H9 (cell line): ENCODE measurements around the gene DYNLT2B. TPM values are rescaled to one million over a fixed set of nuclear protein-coding genes. Genes with fewer than 3 reads are reported as not detected.

Source experiments
- DNase-seq: peaks from one replicate; pipeline ENCODE4 v3.0.0-alpha.2; 2017
- H2AFZ ChIP-seq: one replicate; pipeline ENCODE4 v1.6.1; 2013; ENCODE audit warnings: mild to moderate bottlenecking, low read length, control low read depth, moderate library complexity
- H2AK5ac ChIP-seq: 2 replicates; pipeline ENCODE4 v1.6.1; 2013; ENCODE audit warnings: low read length, control low read depth, mixed read lengths; ENCODE audit not compliant: insufficient read length
- H2BK120ac ChIP-seq: one replicate; pipeline ENCODE4 v1.6.1; 2013; ENCODE audit warnings: low read depth, mild to moderate bottlenecking, low read length, control low read depth, inconsistent platforms; ENCODE audit not compliant: poor library complexity, severe bottlenecking
- H2BK12ac ChIP-seq: 2 replicates; pipeline ENCODE4 v1.6.1; 2013; ENCODE audit warnings: low read length, control low read depth, mixed read lengths, low read depth; ENCODE audit not compliant: insufficient read length
- H2BK15ac ChIP-seq: 2 replicates; pipeline ENCODE4 v1.6.1; 2013; ENCODE audit warnings: low read depth, low read length, control low read depth
- H2BK20ac ChIP-seq: one replicate; pipeline ENCODE4 v1.6.1; 2013; ENCODE audit warnings: low read depth, mild to moderate bottlenecking, low read length, control low read depth, inconsistent platforms; ENCODE audit not compliant: poor library complexity, severe bottlenecking
- H2BK5ac ChIP-seq: 2 replicates; pipeline ENCODE4 v1.6.1; 2013; ENCODE audit warnings: low read length, control low read depth, mixed read lengths; ENCODE audit not compliant: insufficient read length
- H3K14ac ChIP-seq: 2 replicates; pipeline ENCODE4 v1.6.1; 2013; ENCODE audit warnings: low read length, control low read depth; ENCODE audit not compliant: insufficient read depth
- H3K18ac ChIP-seq: 2 replicates; pipeline ENCODE4 v1.6.1; 2013; ENCODE audit warnings: low read depth, mild to moderate bottlenecking, mixed read lengths, low read length, control low read depth; ENCODE audit not compliant: insufficient read length
- H3K23ac ChIP-seq: 2 replicates; pipeline ENCODE4 v1.6.1; 2013; ENCODE audit warnings: low read length, control low read depth, mixed read lengths, low read depth; ENCODE audit not compliant: insufficient read length
- H3K23me2 ChIP-seq: 2 replicates; pipeline ENCODE4 v1.6.1; 2013; ENCODE audit warnings: low read depth, mild to moderate bottlenecking, mixed read lengths, low read length, control low read depth; ENCODE audit not compliant: insufficient read length, poor library complexity, severe bottlenecking
- H3K27ac ChIP-seq: 2 replicates; pipeline ENCODE4 v1.5.1; 2013; ENCODE audit warnings: low read length, control low read depth, mixed read lengths, low read depth; ENCODE audit not compliant: insufficient read length
- H3K27me3 ChIP-seq: 2 replicates; pipeline ENCODE4 v1.6.1; 2013; ENCODE audit warnings: low read length, control low read depth, inconsistent platforms; ENCODE audit not compliant: insufficient read depth
- H3K4ac ChIP-seq: 2 replicates; pipeline ENCODE4 v1.6.1; 2013; ENCODE audit warnings: low read depth, mild to moderate bottlenecking, control low read depth, inconsistent platforms, low read length, moderate library complexity
- H3K4me1 ChIP-seq: 2 replicates; pipeline ENCODE4 v1.6.1; 2013; ENCODE audit warnings: low read length, control low read depth, inconsistent platforms; ENCODE audit not compliant: insufficient read depth
- H3K4me2 ChIP-seq: 2 replicates; pipeline ENCODE4 v1.6.1; 2013; ENCODE audit warnings: low read length, control low read depth, mixed read lengths; ENCODE audit not compliant: insufficient read length, insufficient read depth
- H3K56ac ChIP-seq: 2 replicates; pipeline ENCODE4 v1.6.1; 2013; ENCODE audit warnings: low read depth, mild to moderate bottlenecking, mixed read lengths, low read length, control low read depth; ENCODE audit not compliant: insufficient read length
- H3K79me1 ChIP-seq: 2 replicates; pipeline ENCODE4 v1.6.1; 2013; ENCODE audit warnings: low read depth, mild to moderate bottlenecking, moderate library complexity, low read length, control low read depth, inconsistent platforms; ENCODE audit not compliant: insufficient read depth, poor library complexity, severe bottlenecking
- H3K79me2 ChIP-seq: 2 replicates; pipeline ENCODE4 v1.6.1; 2013; ENCODE audit warnings: low read length, control low read depth, inconsistent platforms; ENCODE audit not compliant: insufficient read depth
- H3K9ac ChIP-seq: 2 replicates; pipeline ENCODE4 v1.6.1; 2013; ENCODE audit warnings: low read length, control low read depth, mixed read lengths; ENCODE audit not compliant: insufficient read length; ENCODE audit errors: extremely low read depth
- H3K9me3 ChIP-seq: one replicate; pipeline ENCODE4 v1.6.1; 2013; ENCODE audit warnings: low read depth, low read length, inconsistent platforms; ENCODE audit not compliant: control insufficient read depth
- H3T11ph ChIP-seq: one replicate; pipeline ENCODE4 v1.6.1; 2013; ENCODE audit warnings: mild to moderate bottlenecking, low read length, control low read depth, inconsistent platforms
- H4K20me1 ChIP-seq: one replicate; pipeline ENCODE4 v1.6.1; 2013; ENCODE audit not compliant: control insufficient read depth, insufficient read length, insufficient read depth
- H4K5ac ChIP-seq: 2 replicates; pipeline ENCODE4 v1.6.1; 2013; ENCODE audit warnings: low read depth, mild to moderate bottlenecking, mixed read lengths, low read length, control low read depth; ENCODE audit not compliant: insufficient read length
- H4K8ac ChIP-seq: replicated peaks from 2 replicates; pipeline ENCODE4 v1.6.1; 2013; ENCODE audit warnings: low read length, control low read depth, mixed read lengths, low read depth; ENCODE audit not compliant: insufficient read length
- H4K91ac ChIP-seq: 2 replicates; pipeline ENCODE4 v1.6.1; 2013; ENCODE audit warnings: low read depth, mild to moderate bottlenecking, moderate library complexity, mixed read lengths, low read length, control low read depth; ENCODE audit not compliant: insufficient read length
- H3K27ac Mint-ChIP-seq, 3 experiments: 2 replicates in 2 of 3; 3 replicates in 1 of 3; pipeline ENCODE4 v1.8.0; 2020 to 2021; ENCODE audit warnings: mixed read lengths in 3 of 3, mild to moderate bottlenecking in 1 of 3, moderate library complexity in 1 of 3
- H3K27me3 Mint-ChIP-seq: 2 replicates; pipeline ENCODE4 v1.8.0; 2021; ENCODE audit warnings: low read depth, mild to moderate bottlenecking, moderate library complexity, mixed read lengths
- H3K36me3 Mint-ChIP-seq, 3 experiments: 2 replicates in 2 of 3; 3 replicates in 1 of 3; pipeline ENCODE4 v1.8.0; 2020 to 2021; ENCODE audit warnings: low read depth in 3 of 3, mixed read lengths in 3 of 3; ENCODE audit not compliant: insufficient read depth in 1 of 3
- H3K4me1 Mint-ChIP-seq, 2 experiments: 2 replicates each; pipeline ENCODE4 v1.8.0; 2020; ENCODE audit warnings: mixed read lengths in 2 of 2
- H3K4me3 Mint-ChIP-seq, 2 experiments: 2 replicates in 1 of 2; 3 replicates in 1 of 2; pipeline ENCODE4 v1.8.0; 2020 to 2021; ENCODE audit warnings: mild to moderate bottlenecking in 2 of 2, mixed read lengths in 2 of 2, moderate library complexity in 1 of 2
- H3K9me3 Mint-ChIP-seq, 2 experiments: 2 replicates in 1 of 2; 3 replicates in 1 of 2; pipeline ENCODE4 v1.8.0; 2020; ENCODE audit warnings: mild to moderate bottlenecking in 2 of 2, mixed read lengths in 2 of 2, moderate library complexity in 1 of 2
- WGBS: extraction: QIAGEN DNeasy Blood & Tissue Kit; methylation state at CpG from one replicate; pipeline ENCODE4 v1.1.7; 2013; ENCODE audit warnings: missing lambda C conversion rate, low lambda C conversion rate, mixed read lengths; ENCODE audit not compliant: insufficient read length; ENCODE audit errors: extremely low coverage; 5-methylcytosine and 5-hydroxymethylcytosine counted together
- total RNA-seq: library from RNA; stranded (reverse); gene quantifications from 2 replicates; pipeline ENCODE4 v1.2.1, GENCODE V29; 2021
- TF ChIP-seq, protein P1 (sequence below): fragments of 200-600 bp; sonication (generic); conservative IDR thresholded peaks from 3 replicates; pipeline ENCODE4 v1.8.0; 2021; ENCODE audit warnings: antibody characterized with exemption, mild to moderate bottlenecking

DYNLT2B gene
- total RNA-seq, 1 experiment from 2014 or later: 12.4 TPM

DNA sequence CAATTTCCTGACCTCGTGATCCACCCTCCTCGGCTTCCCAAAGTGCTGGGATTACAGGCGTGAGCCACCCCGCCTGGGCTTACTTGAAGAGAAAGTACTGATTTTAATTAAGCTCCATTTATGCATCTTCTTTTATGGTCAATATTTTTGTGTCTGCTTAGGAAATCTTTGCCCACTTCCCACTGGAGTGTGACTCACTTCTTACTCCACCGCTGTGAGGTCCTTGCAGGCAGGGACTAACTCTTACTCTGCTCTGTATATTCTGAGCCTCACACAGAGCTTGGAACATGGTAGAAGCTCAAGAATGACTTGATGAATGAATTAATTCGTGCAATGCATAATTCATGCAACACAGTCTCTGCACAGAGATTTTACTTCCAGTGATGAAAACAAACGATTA lies 23.1 kb upstream of the DYNLT2B start:
- Histone ChIP-seq H3K23me2 (no peaks in the 10 kb centered on the region), H3K79me2 (no peaks in the 10 kb centered on the region), H3T11ph (no peak overlapping the region), H2BK5ac (no peak overlapping the region), H2BK12ac (peak overlapping the region; percentile 4), H2BK15ac (no peak overlapping the region), H3K4ac (no peak overlapping the region), H2AK5ac (no peak overlapping the region), H3K79me1 (no peaks in the 10 kb centered on the region), H4K8ac (no peak overlapping the region), H3K4me1 (no peaks in the 10 kb centered on the region), H3K14ac (no peak overlapping the region), H3K27me3 (no peaks in the 10 kb centered on the region), H3K23ac (no peak overlapping the region), H3K56ac (no peak overlapping the region), H3K18ac (no peak overlapping the region), H2BK20ac (peak overlapping the region; percentile 62), H2BK120ac (no peak overlapping the region), H4K91ac (no peak overlapping the region), H4K5ac (no peak overlapping the region), H3K9me3 (no peaks in the 10 kb centered on the region), H3K4me2 (no peak overlapping the region), H3K9ac (no peak overlapping the region), H4K20me1 (no peaks in the 10 kb centered on the region), H2AFZ (no peak overlapping the region), H3K27ac (no peak overlapping the region)
- TF ChIP-seq, protein P1, sequence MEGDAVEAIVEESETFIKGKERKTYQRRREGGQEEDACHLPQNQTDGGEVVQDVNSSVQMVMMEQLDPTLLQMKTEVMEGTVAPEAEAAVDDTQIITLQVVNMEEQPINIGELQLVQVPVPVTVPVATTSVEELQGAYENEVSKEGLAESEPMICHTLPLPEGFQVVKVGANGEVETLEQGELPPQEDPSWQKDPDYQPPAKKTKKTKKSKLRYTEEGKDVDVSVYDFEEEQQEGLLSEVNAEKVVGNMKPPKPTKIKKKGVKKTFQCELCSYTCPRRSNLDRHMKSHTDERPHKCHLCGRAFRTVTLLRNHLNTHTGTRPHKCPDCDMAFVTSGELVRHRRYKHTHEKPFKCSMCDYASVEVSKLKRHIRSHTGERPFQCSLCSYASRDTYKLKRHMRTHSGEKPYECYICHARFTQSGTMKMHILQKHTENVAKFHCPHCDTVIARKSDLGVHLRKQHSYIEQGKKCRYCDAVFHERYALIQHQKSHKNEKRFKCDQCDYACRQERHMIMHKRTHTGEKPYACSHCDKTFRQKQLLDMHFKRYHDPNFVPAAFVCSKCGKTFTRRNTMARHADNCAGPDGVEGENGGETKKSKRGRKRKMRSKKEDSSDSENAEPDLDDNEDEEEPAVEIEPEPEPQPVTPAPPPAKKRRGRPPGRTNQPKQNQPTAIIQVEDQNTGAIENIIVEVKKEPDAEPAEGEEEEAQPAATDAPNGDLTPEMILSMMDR: no peak
- Mint-ChIP-seq H3K36me3 (peaks cover 2 to 7% (median 6%) of the 10 kb centered on the region in 3 experiments; a peak in 5 of 7 replicates), H3K4me1 (peaks cover 3% of the 10 kb centered on the region in 2 experiments; a peak in 3 of 4 replicates), H3K27ac (peak overlapping the region in 2 of 3 experiments; percentile 28 to 53; a peak in 1 of 7 replicates), H3K9me3 (no peaks in the 10 kb centered on the region; a peak in 1 of 5 replicates), H3K27me3 (no peaks in the 10 kb centered on the region; the same call in 1 of the 2 replicates), H3K4me3 (no peak overlapping the region)
- no peak for DNase-seq
- no CpG with 5 or more reads among the region's 7 CpGs for WGBS
